IMR-90 (cell line): ENCODE measurements around the gene CCDC60. TPM values are rescaled to one million over a fixed set of nuclear protein-coding genes. Genes with fewer than 3 reads are reported as not detected.

Experiments
- ATAC-seq: fragments of 200-7000 bp; cut with Tn5 transposase; 2 replicates; pipeline ENCODE4 v1.9.1; 2020; ENCODE audit warnings: low read depth, mild to moderate bottlenecking, moderate library complexity
- Bru-seq: library from RNA; stranded (reverse); fragments of 400-500 nt; gene quantifications from one replicate; lab custom pipeline; 2021; lab: Mats Ljungman, UMichigan
- BruChase-seq, 2 experiments: library from RNA; stranded (reverse); fragments of 400-500 nt; gene quantifications; one replicate each; lab custom pipeline; 2021; lab: Mats Ljungman, UMichigan
- BruUV-seq: library from RNA; stranded (reverse); fragments of 400-500 nt; replicated peaks from 2 replicates; lab custom pipeline; 2021; lab: Mats Ljungman, UMichigan
- CTCF ChIA-PET: fragments of 300-600 bp; formaldehyde crosslinking; extraction: SDS; loops from one replicate; lab custom pipeline; 2021; ENCODE audit warnings: antibody characterized with exemption; lab: Yijun Ruan, JAX
- POLR2A ChIA-PET: fragments of 300-600 bp; sonication (Branson Sonifier 250); formaldehyde crosslinking; loops from one replicate; lab custom pipeline; 2022; ENCODE audit warnings: antibody characterized with exemption; ENCODE audit not compliant: unreplicated experiment; lab: Charles Lee
- DNase-seq: peaks from one replicate; pipeline ENCODE4 v3.0.0; 2013
- H2AFZ ChIP-seq: replicated peaks from 2 replicates; pipeline ENCODE3; 2013; ENCODE audit warnings: low read length, mild to moderate bottlenecking; ENCODE audit not compliant: poor library complexity
- H2AK5ac ChIP-seq: 2 replicates; pipeline ENCODE4 v1.6.1; 2013; ENCODE audit warnings: low read depth, low read length, inconsistent platforms
- H2AK9ac ChIP-seq: replicated peaks from 2 replicates; pipeline ENCODE3; 2013; ENCODE audit warnings: mild to moderate bottlenecking, low read depth, low read length, moderate library complexity; ENCODE audit not compliant: poor library complexity
- H2BK120ac ChIP-seq: 2 replicates; pipeline ENCODE4 v1.6.1; 2013; ENCODE audit warnings: low read depth, low read length, inconsistent platforms
- H2BK15ac ChIP-seq: 3 replicates; pipeline ENCODE4 v1.6.1; 2013; ENCODE audit warnings: low read depth, low read length, inconsistent platforms
- H2BK20ac ChIP-seq: 2 replicates; pipeline ENCODE4 v1.6.1; 2013; ENCODE audit warnings: low read depth, mild to moderate bottlenecking, inconsistent platforms, low read length, moderate library complexity
- H2BK5ac ChIP-seq: 2 replicates; pipeline ENCODE4 v1.6.1; 2013; ENCODE audit warnings: mild to moderate bottlenecking, low read depth, low read length, inconsistent platforms; ENCODE audit not compliant: poor library complexity, severe bottlenecking
- H3K14ac ChIP-seq: replicated peaks from 2 replicates; pipeline ENCODE4 v1.6.1; 2013; ENCODE audit warnings: low read depth, low read length, inconsistent platforms
- H3K18ac ChIP-seq: 2 replicates; pipeline ENCODE4 v1.6.1; 2013; ENCODE audit warnings: low read depth, low read length, control low read depth
- H3K23ac ChIP-seq: 2 replicates; pipeline ENCODE4 v1.6.1; 2013; ENCODE audit warnings: low read depth, low read length, inconsistent platforms
- H3K27ac ChIP-seq: 2 replicates; pipeline ENCODE4 v1.5.1; 2013; ENCODE audit warnings: mild to moderate bottlenecking, control low read depth, low read length; ENCODE audit not compliant: insufficient read depth
- H3K27me3 ChIP-seq: 2 replicates; pipeline ENCODE4 v1.6.1; 2013; ENCODE audit warnings: low read length; ENCODE audit not compliant: control insufficient read depth, insufficient read depth
- H3K36me3 ChIP-seq: 2 replicates; pipeline ENCODE4 v1.6.1; 2013; ENCODE audit warnings: low read length, mixed read lengths; ENCODE audit not compliant: control insufficient read depth, insufficient read depth
- H3K4ac ChIP-seq: 2 replicates; pipeline ENCODE4 v1.6.1; 2013; ENCODE audit warnings: low read depth, low read length, inconsistent platforms
- H3K4me1 ChIP-seq: 2 replicates; pipeline ENCODE4 v1.6.1; 2013; ENCODE audit warnings: low read length, mixed read lengths; ENCODE audit not compliant: control insufficient read depth, insufficient read depth
- H3K4me2 ChIP-seq: 2 replicates; pipeline ENCODE4 v1.6.1; 2013; ENCODE audit warnings: low read depth, mild to moderate bottlenecking, control low read depth, low read length, moderate library complexity
- H3K4me3 ChIP-seq: 2 replicates; pipeline ENCODE4 v1.5.1; 2013; ENCODE audit warnings: low read depth, mild to moderate bottlenecking, control low read depth, low read length, moderate library complexity; ENCODE audit not compliant: insufficient read depth
- H3K56ac ChIP-seq: 2 replicates; pipeline ENCODE4 v1.6.1; 2013; ENCODE audit warnings: low read length, inconsistent platforms; ENCODE audit not compliant: insufficient read depth; ENCODE audit errors: extremely low read depth
- H3K79me1 ChIP-seq, 2 experiments: 2 replicates each; pipeline ENCODE4 v1.6.1; 2013; ENCODE audit warnings: low read length in 2 of 2, inconsistent platforms in 1 of 2, low read depth in 1 of 2
- H3K9ac ChIP-seq: 2 replicates; pipeline ENCODE4 v1.6.1; 2013; ENCODE audit warnings: low read depth, low read length, control low read depth
- H3K9me1 ChIP-seq: 2 replicates; pipeline ENCODE4 v1.6.1; 2013; ENCODE audit warnings: low read length, inconsistent platforms; ENCODE audit not compliant: insufficient read depth
- H3K9me3 ChIP-seq: 2 replicates; pipeline ENCODE4 v1.6.1; 2013; ENCODE audit warnings: low read length; ENCODE audit not compliant: control insufficient read depth, insufficient read depth
- H4K20me1 ChIP-seq: 2 replicates; pipeline ENCODE4 v1.6.1; 2013; ENCODE audit warnings: low read length, inconsistent platforms; ENCODE audit not compliant: insufficient read depth
- H4K5ac ChIP-seq: 2 replicates; pipeline ENCODE4 v1.6.1; 2013; ENCODE audit warnings: mild to moderate bottlenecking, low read depth, low read length, control low read depth
- H4K8ac ChIP-seq, 2 experiments: 2 replicates each; pipeline ENCODE4 v1.6.1; 2013; ENCODE audit warnings: low read depth in 2 of 2, low read length in 2 of 2, control low read depth in 1 of 2, inconsistent platforms in 1 of 2
- H4K91ac ChIP-seq: 2 replicates; pipeline ENCODE4 v1.6.1; 2013; ENCODE audit warnings: low read depth, low read length, inconsistent platforms; ENCODE audit not compliant: insufficient read depth
- BHLHE40 ChIP-seq: fragments of 150-350 bp; IDR thresholded peaks from 2 replicates; pipeline ENCODE4 v1.6.1; 2016; ENCODE audit warnings: mild to moderate bottlenecking, low read depth, low read length
- CHD1 ChIP-seq: IDR thresholded peaks from 2 replicates; pipeline ENCODE4 v1.6.1; 2012; ENCODE audit warnings: low read depth, low read length, improper control_type of control experiment
- CTCF ChIP-seq: conservative IDR thresholded peaks from 2 replicates; pipeline ENCODE4 v1.5.1; 2012; ENCODE audit warnings: mild to moderate bottlenecking, low read depth, low read length, improper control_type of control experiment
- FOS ChIP-seq: fragments of 150-350 bp; IDR thresholded peaks from 2 replicates; pipeline ENCODE4 v1.6.1; 2016; ENCODE audit warnings: low read depth, low read length
- MAFK ChIP-seq: IDR thresholded peaks from 2 replicates; pipeline ENCODE4 v1.6.1; 2012; ENCODE audit warnings: low read depth, low read length, improper control_type of control experiment
- MAZ ChIP-seq: IDR thresholded peaks from 2 replicates; pipeline ENCODE4 v1.6.1; 2012; ENCODE audit warnings: low read depth, mild to moderate bottlenecking, low read length, improper control_type of control experiment, moderate library complexity, borderline replicate concordance
- MXI1 ChIP-seq: IDR thresholded peaks from 2 replicates; pipeline ENCODE4 v1.6.1; 2012; ENCODE audit warnings: low read depth, mild to moderate bottlenecking, low read length, moderate library complexity, borderline replicate concordance
- NFE2L2 ChIP-seq: fragments of 150-350 bp; IDR thresholded peaks from 2 replicates; pipeline ENCODE4 v1.6.1; 2016; ENCODE audit warnings: low read depth, mild to moderate bottlenecking, low read length
- POLR2A ChIP-seq: IDR thresholded peaks from 2 replicates; pipeline ENCODE4 v1.6.1; 2012; ENCODE audit warnings: mild to moderate bottlenecking, low read depth, low read length
- RCOR1 ChIP-seq: IDR thresholded peaks from 2 replicates; pipeline ENCODE4 v1.6.1; 2012; ENCODE audit warnings: mild to moderate bottlenecking, low read length, improper control_type of control experiment; ENCODE audit not compliant: insufficient replicate concordance
- SMC3 ChIP-seq: fragments of 150-350 bp; IDR thresholded peaks from 2 replicates; pipeline ENCODE4 v1.6.1; 2016; ENCODE audit warnings: low read depth, mild to moderate bottlenecking, antibody characterized with exemption, low read length, moderate library complexity
- WGBS, 2 experiments: methylation state at CpG; one replicate each; pipeline versions ENCODE4 v1.1.5 to v1.1.7; 2013; ENCODE audit warnings: missing lambda C conversion rate in 2 of 2; ENCODE audit not compliant: insufficient read length in 1 of 2; ENCODE audit errors: extremely low coverage in 2 of 2; 5-methylcytosine and 5-hydroxymethylcytosine counted together
- dilution Hi-C: fragments of 300-500 bp; cut with HindIII; formaldehyde crosslinking; loops from one replicate; pipeline ENCODE4 v1.14.3; 2018; ENCODE audit warnings: low sequenced_read_pairs; ENCODE audit not compliant: unreplicated experiment
- in situ Hi-C: fragments of 300-500 bp; cut with MboI; formaldehyde crosslinking; loops from 3 replicates; pipeline ENCODE4 v1.14.3; 2019; ENCODE audit warnings: low sequenced_read_pairs, inconsistent platforms, mixed read lengths
- intact Hi-C: fragments of 100-400 bp; cut with micrococcal nuclease; formaldehyde crosslinking; loops from 2 replicates; pipeline ENCODE4 v1.10.0; 2022
- long read RNA-seq: library from polyadenylated mRNA; unstranded; transcript quantifications from one replicate; pipeline ENCODE4 v2.0.0, GENCODE V29; 2021; ENCODE audit not compliant: unreplicated experiment
- polyA plus RNA-seq, 3 experiments: library from polyadenylated mRNA; depleted of rRNA; stranded (reverse); fragments of >200 nt; gene quantifications; 2 replicates each; pipeline ENCODE4 v1.2.3, GENCODE V29; 2012; ENCODE audit warnings: low replicate concordance in 1 of 3
- total RNA-seq: library from RNA; depleted of rRNA; stranded (reverse); fragments of >200 nt; gene quantifications from 2 replicates; pipeline ENCODE4 v1.2.3, GENCODE V29; 2012; rRNA removed
- TF ChIP-seq, protein P1 (sequence below): fragments of 150-350 bp; IDR thresholded peaks from 2 replicates; pipeline ENCODE4 v1.6.1; 2016; ENCODE audit warnings: low read depth, mild to moderate bottlenecking, low read length, moderate library complexity, borderline replicate concordance

Gene CCDC60, protein sequence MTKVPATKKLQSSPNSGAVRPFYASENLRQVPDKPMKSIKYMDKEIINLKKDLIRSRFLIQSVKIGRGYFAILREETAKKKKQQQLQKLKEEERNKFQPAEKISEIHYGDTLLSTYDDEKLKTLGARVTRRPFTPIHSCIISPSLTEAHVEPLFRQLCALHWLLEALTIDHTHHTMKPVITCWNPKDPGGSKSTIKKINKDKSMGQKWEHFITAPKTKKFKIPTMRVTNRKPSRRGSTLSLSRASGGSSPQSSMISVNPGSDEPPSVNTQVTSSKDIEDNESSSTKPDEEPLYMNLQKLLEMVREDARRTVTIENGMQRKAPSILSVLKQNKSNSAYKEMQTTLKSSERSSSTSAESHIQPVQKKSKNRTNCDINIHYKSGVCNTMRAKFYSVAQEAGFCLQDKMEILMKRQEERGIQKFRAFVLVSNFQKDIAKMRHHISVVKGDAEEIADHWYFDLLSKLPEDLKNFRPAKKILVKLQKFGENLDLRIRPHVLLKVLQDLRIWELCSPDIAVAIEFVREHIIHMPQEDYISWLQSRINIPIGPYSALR
- not detected in 2 replicates for total RNA-seq
- polyA plus RNA-seq (2012; rRNA removed) = not detected in 2 replicates
- polyA plus RNA-seq (2012; cell fraction: cytosol; rRNA removed) = not detected in 2 replicates
- not detected in 2 replicates for polyA plus RNA-seq (2012; cell fraction: nucleus; rRNA removed; ENCODE audit: low replicate concordance)
- Bru-seq, nascent RNA = percentile 0 among the genes with signal in this experiment
- percentile 2 among the genes with signal in this experiment for BruChase-seq, experiment 1, labeled RNA remaining after a 6-hour chase
- BruChase-seq, experiment 2, labeled RNA remaining after a 2-hour chase = percentile 0 among the genes with signal in this experiment
- long read RNA-seq = 0 reads

DNA sequence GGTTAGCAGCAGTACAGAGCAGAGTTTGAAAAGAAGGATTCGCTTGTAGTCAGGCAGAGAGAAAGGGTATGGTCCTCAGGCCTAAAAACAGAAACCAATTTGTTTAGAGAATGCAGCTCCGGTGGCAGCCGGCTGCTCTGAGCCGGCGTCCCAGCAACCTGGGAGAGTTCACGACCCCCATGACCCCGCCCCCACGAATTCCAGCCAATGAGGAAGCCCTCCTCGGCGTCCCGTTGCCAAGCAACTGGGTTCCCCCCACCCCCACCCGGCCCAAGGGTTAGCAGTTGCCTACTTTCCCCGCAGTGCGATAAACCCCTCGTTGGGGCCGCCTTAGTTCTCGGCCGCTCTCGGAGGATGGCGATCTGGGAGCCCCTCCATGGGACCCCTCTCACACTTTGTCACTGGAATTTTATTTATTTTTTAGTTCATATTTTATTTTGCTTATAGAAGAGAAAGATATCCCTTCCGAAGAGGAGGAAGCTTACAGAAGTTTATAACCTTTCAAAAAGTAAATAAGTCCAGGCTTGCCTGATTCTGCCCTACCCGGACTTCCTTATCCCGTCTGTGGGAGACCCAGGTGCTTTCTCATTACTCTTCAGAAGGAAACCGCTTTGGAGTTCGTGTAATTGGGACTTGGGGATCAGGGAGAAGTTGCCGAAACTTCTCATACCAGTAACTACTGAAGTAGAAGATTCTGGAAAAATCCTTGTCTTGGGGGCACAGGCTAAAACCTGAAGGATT is at the start of gene CCDC60:
TSS of gene CCDC60 (plus strand) at position 300 of the 741 bp plus-strand sequence. CDS start 448 bp downstream, outside the sequence.
- H3K4me2 ChIP-seq = no peak within 1 kb of the TSS
- H2AK9ac ChIP-seq = no peak within 1 kb of the TSS
- DNase-seq = no peak
- no peak within 1 kb of the TSS for H3K27ac ChIP-seq
- in situ Hi-C loops (no loop called here), dilution Hi-C loops (no loop called here), intact Hi-C loops (no loop called here)
- no peak within 1 kb of the TSS for H2BK5ac ChIP-seq
- no peak within 1 kb of the TSS for H2BK120ac ChIP-seq
- no peak for ATAC-seq
- H3K23ac ChIP-seq = no peak within 1 kb of the TSS
- BruUV-seq = no TSS peak
- no peak within 1 kb of the TSS for H3K4me3 ChIP-seq
- H2AFZ ChIP-seq = no peak within 1 kb of the TSS
- H3K36me3 ChIP-seq = no peaks in the 10 kb centered on the region
- peaks cover 18% of the 10 kb centered on the region for H3K9me3 ChIP-seq
- no peaks in the 10 kb centered on the region for H3K79me1 ChIP-seq
- H4K5ac ChIP-seq = no peak within 1 kb of the TSS
- H3K4ac ChIP-seq = no peak within 1 kb of the TSS
- no peaks in the 10 kb centered on the region for H4K20me1 ChIP-seq
- no peaks in the 10 kb centered on the region for H3K9me1 ChIP-seq
- H3K4me1 ChIP-seq = no peaks in the 10 kb centered on the region
- H4K91ac ChIP-seq = no peak within 1 kb of the TSS
- no peak within 1 kb of the TSS for H3K18ac ChIP-seq
- ChIA-PET POLR2A (no interaction called here), CTCF (interaction anchor here (0.7 kb wide), 1 partner anchor 328 kb away, joined by 3 read pairs; no protein-coding TSS in a partner anchor)
- no peaks in the 10 kb centered on the region for H3K27me3 ChIP-seq
- no peak within 1 kb of the TSS for H2BK20ac ChIP-seq
- H3K14ac ChIP-seq = no peak within 1 kb of the TSS
- H3K9ac ChIP-seq = no peak within 1 kb of the TSS
- H2AK5ac ChIP-seq = no peak within 1 kb of the TSS
- H4K8ac ChIP-seq = no peak within 1 kb of the TSS
- WGBS, 2 experiments = 0% methylated on average over 8 of the region's 26 CpGs; no CpG with 5 or more reads in 1 of the 2 experiments
- H2BK15ac ChIP-seq = no peak within 1 kb of the TSS
- no peak within 1 kb of the TSS for H3K56ac ChIP-seq
- TF ChIP-seq CTCF (no peak), FOS (no peak), MXI1 (no peak), MAZ (no peak), MAFK (no peak), POLR2A (no peak), RCOR1 (no peak), BHLHE40 (no peak), SMC3 (no peak), CHD1 (no peak), NFE2L2 (no peak)
- TF ChIP-seq, protein P1, sequence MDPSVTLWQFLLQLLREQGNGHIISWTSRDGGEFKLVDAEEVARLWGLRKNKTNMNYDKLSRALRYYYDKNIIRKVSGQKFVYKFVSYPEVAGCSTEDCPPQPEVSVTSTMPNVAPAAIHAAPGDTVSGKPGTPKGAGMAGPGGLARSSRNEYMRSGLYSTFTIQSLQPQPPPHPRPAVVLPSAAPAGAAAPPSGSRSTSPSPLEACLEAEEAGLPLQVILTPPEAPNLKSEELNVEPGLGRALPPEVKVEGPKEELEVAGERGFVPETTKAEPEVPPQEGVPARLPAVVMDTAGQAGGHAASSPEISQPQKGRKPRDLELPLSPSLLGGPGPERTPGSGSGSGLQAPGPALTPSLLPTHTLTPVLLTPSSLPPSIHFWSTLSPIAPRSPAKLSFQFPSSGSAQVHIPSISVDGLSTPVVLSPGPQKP = no peak
